G401.6 (cell line): ENCODE measurements around the gene PLCB1.
"Not testable (repeated sequence)": the region's sequence is repeated elsewhere in the genome, so short reads cannot be mapped to it uniquely, and the experiment has no call there.

ENCODE experiments used
- FAIRE-seq: peaks from 2 replicates; lab custom pipeline; 2012; peaks lifted over from hg19 to GRCh38; lab: Jason Lieb, UNC

The PLCB1 gene

GRCh38 chr20:8335495-8336195, 203.6 kb downstream of the PLCB1 start:
- FAIRE-seq: no peak

- FAIRE-seq: no peak
Observed at GRCh38 chr20:8339349-8339748, 207.3 kb downstream of the PLCB1 start.

- no peak for FAIRE-seq
Observed at GRCh38 chr20:8342391-8342790, 210.3 kb downstream of the PLCB1 start.

GRCh38 chr20:8344106-8344505, 212.0 kb downstream of the PLCB1 start:
- FAIRE-seq: no peak

DNA sequence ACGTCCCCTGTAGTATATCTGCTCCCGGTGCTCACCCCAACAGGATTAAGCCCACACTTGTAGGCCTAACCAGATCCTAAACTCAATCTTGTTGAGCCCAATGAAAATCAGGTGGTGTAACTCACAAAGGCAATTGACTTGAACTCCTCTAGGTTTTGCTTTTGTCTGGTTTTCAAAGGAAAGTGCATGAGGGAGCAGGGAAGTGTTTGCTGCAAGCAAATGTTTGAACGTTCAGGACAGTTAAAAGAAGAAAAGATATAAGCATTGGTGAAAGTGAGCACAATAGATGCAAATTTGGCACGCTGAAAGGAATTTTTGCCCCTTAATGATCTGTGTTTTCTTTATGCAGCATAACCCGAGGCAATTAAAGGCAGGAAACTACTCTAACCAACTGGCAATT, 212.6 kb downstream of the PLCB1 start:
- no peak for FAIRE-seq

DNA sequence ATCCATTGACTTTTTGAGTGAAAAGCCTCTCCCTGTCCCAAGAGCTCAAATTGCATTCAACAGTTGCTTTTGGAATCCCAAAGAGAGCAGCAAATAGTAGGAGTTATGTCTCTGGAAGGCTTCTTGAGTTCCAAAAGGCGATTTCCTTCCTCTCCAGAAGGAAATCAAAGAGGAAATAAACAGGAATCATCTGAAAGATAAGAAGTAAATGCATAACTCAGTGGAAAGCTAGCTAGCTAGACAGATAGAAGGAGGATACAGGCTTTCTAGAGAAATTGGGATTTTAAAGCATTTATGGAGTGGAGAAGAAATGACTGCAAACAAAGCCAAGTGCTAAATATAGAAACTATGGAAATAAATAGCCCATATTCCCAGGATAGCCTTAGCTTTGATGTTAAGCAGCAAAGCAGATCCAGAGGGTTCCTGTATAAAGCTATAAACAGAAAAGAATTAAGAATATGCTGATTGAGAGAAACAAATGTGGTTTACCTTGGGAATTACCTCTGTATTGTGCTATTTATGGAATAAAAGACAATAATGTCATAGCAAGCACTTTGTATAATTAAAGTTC, 214.7 kb downstream of the PLCB1 start:
- no peak for FAIRE-seq

DNA sequence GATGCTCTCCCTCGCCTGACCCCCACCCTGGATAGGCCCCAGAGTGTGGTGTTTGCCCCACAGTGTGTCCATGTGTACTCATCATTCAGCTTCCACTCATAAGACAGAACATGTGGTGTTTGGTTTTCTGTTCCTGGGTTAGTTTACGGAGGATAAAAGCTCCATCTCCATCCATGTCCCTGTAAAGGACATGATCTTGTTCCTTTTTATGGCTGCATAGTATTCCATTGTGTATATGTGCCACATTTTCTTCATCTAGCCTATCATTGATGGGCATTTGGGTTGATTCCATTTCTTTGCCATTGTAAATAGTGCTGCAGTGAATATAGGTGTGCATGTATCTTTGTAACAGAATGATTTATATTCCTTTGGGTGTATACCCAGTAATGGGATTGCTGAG, 218.2 kb downstream of the PLCB1 start:
- not testable (repeated sequence) for FAIRE-seq

GRCh38 chr20:8352486-8352885, 220.4 kb downstream of the PLCB1 start:
- FAIRE-seq: no peak

DNA sequence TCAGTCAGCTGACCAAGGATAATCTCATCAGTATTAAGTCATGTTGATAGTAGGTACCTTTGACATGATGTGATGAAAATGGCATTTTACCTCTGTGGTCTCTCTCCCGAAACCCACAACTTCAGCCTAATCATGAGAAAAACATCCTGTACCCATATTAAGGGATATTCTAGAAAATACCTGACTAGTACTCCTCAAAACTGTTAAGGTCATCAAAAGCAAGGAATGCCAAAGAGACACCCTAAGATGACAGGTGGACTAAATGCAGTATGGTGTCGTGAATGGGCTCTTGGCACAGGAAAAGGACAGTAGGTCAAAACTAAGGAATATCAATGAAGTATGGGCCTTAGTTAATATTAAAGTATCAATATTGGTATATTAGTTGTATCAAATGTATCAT, 221.4 kb downstream of the PLCB1 start:
- FAIRE-seq: no peak

DNA sequence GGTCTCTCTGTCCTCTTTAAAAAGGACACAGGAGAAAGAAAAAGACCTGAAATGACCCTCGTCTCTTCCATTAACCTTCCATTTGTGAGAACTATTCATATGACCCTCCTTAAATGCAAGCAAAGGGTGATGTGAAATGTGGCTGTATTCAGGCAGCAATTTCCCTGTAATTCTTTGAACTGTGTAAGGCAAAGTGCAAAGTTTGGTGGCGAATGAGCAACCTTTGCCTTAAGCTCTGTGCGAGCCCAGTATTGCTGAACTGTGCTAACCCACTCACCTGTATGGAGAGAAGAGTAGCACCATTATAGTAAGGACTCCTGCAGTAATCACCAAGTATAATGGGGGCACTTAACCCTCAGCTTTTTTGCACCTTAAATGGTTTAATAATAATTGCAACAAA, 223.4 kb downstream of the PLCB1 start:
- no peak for FAIRE-seq

DNA sequence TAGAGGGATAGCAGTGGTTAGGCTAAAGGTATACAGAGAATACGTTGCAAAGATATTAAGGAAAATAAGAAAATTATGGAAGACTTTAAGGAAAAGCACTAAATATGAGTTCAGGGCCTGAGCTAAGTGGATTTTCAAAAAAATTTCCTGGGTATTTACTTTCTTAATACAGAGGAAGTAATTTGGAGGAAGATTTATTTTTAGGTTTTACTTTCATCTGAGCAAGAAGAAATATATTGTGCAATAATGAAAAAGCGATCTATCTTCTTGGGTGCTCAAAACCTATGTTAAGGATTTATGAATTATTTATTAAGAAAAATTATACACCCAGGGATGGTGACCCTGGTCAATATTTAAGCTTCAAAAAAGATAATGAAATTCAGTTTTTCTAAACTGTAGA, 224.7 kb downstream of the PLCB1 start:
- FAIRE-seq: no peak

GRCh38 chr20:8357703-8358102, 225.6 kb downstream of the PLCB1 start:
- FAIRE-seq: no peak

GRCh38 chr20:8360035-8360434, 228.0 kb downstream of the PLCB1 start:
- FAIRE-seq: no peak

DNA sequence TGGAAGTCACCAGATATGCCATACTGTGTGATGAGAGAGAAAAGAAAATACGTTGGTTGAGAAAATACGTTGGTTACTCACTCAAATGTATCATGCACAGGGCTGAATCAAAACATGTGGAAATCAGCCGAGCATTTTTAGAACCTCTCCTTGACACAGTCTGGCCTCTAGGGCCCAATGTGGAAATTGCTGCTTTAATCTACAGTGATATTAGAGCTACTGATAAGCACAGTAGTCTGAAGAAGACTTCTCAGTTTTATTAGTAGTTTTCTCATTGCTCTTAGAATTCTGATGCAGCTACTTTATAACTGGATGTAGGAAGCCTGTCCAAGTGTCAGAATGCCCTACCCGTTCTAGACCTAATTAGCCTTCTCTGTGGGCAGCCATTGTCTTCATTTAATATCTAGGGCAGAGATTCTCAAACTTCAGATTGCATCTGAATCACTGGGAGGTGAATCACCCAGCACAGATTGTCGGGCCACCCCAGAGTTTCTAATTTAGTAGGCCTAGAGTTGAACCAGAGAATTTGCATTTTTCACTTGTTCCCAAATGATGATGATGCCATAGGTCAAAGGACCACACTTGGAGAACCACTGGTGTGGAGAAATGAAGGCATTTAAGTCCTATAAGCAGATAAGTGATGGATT, 229.1 kb downstream of the PLCB1 start:
- FAIRE-seq: no peak

- no peak for FAIRE-seq
Observed at GRCh38 chr20:8361779-8362178, 229.7 kb downstream of the PLCB1 start.

- FAIRE-seq: no peak
Observed at GRCh38 chr20:8362457-8362856, 230.4 kb downstream of the PLCB1 start.

- no peak for FAIRE-seq
Observed at GRCh38 chr20:8363970-8364733, 232.1 kb downstream of the PLCB1 start.

DNA sequence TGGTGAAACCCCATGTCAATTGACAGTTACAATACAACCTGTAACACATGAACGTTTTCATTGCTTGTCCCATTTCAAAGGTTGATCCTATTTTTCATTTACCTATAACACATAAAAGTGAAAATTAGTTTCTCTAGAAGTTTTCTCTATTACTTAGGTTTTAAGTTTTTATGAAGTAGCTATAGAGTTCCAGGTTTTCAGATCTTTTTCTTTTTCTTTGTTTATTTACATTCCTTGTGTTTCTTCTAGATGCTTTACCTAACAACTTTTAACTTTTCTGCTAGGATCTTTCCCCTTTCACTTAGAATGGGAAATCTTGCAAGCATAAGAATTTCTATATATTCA, 232.6 kb downstream of the PLCB1 start:
- no peak for FAIRE-seq

DNA sequence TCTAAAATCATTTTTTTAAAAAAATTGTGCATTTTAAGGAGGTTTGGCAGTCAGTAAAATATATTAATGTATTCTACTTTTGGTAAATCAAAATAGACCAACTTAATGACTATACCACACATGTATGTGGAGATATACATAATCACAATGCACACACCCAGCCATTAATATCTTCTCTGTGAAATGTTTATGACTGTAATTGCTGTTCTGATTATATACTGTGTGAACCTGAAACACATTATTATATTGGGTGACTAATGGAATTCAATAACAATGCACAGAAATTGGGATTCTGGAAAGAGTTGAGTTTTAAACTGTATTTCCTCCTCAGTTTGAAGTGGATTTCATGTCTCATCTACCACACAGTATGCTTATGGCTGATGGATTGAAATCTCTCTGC, 233.6 kb downstream of the PLCB1 start:
- FAIRE-seq: no peak

DNA sequence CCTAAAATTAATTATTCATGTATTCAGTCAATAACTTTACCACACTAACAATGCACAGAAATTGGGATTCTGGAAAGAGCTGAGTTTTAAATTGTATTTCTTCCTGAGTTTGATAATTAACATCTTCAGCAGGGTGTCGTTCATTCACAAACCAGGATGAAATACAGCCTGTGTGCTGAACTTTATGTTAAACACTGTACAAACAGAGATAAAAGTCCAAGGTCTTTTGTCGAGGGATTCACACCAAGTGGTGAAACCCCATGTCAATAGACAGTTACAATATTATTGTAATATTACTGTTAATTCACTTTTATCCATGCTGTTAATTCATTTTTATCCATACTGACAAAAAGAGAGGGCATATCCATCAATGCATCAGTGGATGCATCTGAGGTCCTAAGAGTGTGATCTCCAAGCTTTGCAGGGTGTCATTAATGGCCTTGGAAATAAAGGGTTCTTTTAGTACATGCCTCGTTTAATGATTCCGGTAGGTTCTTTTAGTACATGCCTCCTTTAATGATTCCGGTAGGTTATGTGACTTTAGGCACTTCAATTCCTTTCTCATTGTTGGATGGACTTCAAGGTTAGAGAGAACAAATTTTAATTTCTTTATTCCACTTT, 234.3 kb downstream of the PLCB1 start:
- FAIRE-seq: no peak

DNA sequence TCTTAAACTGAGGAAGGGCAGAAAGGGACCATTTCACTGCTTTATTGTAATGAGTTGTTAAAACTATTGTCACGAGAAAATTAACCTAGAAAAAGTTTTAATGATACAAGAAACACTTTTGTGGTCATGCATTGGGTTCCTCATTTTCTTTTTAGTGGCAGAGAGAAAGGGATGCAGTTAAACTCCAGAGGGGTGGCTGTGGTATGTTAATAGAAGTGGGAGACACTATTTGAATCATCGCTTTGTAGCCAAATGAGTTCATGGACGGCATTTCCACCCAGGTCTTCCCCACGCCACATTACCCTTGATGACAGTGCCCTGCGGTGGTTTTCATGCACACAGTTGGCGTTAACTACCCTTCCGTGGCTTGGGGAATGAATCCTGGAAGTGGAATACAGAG, 235.6 kb downstream of the PLCB1 start:
- no peak for FAIRE-seq

DNA sequence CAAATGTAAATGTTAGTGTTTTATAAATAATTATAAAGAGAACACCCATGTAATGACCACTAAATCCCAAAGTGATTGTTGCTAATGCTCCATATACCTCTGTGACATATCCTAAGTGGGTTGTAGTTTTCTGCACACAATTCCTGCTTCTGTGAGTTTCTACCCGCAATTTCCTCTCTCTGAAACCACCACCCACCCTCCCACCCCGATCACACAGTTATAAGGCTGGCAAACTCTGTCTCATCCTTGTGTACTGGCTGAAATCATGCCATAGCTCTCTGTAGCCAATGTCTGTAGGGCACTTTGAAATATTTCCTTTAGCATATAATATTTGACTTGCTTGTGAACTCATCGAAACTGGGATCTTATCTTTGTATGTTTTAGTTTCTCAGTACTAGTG, 236.6 kb downstream of the PLCB1 start:
- no peak for FAIRE-seq

DNA sequence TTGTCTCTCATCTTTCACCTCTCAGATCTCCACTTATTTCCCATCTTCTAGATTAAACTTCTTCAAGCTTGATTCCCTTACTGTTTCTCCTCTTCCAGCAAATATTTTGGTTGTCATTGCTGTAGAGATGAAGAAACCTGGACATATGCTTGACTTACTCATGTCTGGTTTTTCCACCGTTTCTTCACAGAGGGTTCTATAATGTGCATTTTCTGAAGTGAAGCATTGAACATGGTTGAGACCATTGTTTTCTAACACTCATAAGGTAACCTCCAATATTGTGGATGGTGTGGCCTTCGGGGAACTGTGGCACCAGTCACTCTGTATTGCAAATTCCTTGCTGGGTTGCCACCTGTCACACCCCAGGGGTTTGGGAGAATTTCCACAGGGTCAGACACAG, 237.2 kb downstream of the PLCB1 start:
- FAIRE-seq: no peak
